NCI-H1694 (cell line): ENCODE results near the gene SMIM38.
"Not testable (repeated sequence)": the region's sequence is repeated elsewhere in the genome, so short reads cannot be mapped to it uniquely, and the experiment has no call there.

Source experiments
- DNase-seq: peaks from one replicate; lab custom pipeline; 2025; lab: John Stamatoyannopoulos, UW

Gene SMIM38

DNA sequence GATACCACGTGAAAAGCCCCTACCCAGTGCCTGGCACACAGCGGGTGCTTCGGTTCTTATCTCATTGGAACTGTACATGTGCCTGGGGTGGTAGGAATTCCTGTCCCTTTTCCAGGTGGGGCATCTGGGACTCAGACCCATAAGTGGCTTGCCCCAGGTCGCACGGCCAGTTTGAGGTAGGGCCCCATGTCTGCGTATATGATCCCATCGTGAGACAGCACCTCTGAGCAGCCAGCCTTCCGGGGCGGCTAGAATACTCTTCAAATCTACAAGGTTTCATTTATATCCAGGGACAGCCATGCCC lies 33.5 kb upstream of the SMIM38 start:
- no peak for DNase-seq

DNA sequence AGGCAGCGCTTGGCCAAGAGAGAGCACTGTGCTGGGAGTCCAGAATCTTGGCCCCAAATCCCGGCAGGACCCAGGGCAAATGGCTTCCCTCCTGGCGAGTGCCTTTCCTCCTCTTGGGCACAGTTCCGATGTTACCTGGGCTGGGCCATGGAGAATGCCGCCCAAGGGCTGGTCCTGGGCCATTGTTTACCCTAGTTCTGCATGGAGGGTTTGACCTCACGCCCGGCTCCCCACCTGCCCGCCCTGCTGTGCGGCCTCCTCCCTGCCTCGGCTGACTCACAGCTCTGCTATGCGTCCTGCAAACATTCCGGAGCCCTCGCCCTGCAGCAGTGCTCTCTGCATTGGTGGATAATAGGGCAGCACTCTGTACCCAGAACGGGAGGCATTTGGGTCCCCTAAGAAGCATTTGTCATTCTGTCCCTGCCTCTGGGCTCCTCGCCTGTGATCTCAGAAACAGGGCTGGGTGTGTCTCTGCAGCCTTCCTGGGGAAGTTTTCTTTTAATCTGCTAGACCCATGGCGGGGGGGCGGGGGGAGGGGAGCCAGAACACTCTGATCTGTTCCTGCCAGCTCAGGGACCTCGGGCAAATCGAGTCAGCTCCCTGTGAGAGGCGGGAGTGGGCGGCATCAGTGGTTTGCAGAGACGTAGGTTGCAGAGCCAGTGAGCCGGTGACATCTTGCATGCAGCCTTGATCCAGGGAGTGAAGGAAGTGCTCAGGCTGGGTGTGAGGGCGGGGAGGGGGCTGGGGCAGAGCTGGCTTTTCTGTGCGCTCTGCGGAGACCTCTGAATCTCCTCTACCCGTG lies 32.9 kb upstream of the SMIM38 start:
- DNase-seq, result no peak

DNA sequence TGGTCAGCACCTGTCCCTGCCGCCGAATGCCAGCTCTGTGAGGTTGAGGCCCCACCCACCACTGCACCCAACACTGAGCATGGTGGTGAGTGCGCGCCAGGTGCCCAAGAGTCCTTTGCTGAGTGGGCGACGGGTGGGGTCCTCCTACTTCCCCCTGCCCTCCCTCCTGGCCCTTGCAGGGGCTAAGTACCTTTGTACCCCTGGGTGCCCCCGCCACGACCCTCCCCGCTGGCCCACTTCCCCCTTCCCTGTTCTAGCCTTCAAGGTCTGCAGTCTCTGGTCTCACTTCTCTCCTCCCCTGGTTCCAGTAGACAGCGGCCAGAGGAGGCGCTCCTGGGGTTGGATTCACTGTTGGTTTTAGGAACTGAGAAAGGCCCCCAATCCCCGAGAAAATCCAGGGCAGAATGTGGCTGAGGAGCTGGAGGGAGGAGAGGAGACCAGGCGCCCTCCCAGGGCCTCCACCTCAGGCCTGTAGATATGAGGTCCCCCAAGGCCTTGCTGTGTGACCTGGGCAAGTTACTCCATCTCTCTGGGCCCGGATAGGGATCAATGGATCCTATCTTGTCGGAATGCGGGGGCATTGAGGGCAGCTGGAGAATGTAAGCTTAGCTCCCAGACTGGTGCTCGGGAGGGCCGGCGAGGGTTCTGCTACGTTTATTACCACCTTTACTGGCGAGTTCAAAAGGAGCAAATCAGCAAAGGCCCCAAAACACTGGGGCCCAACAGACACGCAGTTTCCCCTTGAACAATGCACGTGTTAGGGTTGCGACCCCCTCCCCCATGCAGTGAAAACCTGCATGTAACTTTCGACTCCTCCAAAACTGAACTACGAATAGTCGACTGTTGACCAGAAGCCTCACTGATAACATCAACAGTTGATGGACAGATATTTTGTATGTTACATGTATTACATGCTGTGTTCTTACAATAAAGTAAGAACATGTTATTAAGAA lies 31.9 kb upstream of the SMIM38 start:
- DNase-seq, result no peak

DNA sequence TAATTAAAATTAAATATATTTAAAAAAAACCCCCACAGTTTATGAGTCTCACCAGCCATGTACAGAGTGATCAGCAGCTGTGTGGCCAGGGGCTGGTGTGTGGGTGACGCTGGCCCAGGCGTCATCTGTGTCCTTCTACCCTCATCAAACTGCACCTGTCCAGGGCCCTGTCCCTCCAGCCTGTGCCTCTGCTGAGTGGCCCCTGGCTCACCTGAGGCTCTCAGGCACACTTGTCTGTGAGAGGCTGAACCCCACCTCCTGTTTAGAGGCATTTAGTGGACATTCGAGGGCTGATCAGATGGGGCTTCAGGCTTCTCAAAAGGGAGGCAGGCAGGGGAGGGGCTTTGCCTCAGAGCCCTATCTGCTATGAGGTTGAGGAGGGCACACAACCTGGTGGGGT lies 29.9 kb upstream of the SMIM38 start:
- DNase-seq, result no peak

DNA sequence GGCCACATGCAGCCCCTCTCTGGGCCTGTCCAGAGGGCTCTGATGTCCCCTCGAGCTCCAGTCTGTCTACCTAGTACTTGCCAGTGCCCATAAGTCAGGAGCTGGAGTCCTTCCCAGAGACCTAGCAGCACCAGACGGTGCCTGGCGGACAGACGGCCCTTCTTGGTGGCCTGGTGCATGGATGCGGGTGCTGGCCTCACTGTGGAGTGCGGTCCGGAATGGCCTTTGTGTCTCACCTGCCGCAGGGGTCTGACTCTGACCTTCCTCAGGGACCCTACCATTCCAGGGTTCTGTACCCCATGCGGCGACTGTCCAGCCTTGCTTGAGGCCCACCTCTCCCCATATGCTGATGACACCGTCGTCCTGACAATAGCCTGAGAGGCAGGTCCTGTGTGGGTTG lies 29.4 kb upstream of the SMIM38 start:
- no peak for DNase-seq

DNA sequence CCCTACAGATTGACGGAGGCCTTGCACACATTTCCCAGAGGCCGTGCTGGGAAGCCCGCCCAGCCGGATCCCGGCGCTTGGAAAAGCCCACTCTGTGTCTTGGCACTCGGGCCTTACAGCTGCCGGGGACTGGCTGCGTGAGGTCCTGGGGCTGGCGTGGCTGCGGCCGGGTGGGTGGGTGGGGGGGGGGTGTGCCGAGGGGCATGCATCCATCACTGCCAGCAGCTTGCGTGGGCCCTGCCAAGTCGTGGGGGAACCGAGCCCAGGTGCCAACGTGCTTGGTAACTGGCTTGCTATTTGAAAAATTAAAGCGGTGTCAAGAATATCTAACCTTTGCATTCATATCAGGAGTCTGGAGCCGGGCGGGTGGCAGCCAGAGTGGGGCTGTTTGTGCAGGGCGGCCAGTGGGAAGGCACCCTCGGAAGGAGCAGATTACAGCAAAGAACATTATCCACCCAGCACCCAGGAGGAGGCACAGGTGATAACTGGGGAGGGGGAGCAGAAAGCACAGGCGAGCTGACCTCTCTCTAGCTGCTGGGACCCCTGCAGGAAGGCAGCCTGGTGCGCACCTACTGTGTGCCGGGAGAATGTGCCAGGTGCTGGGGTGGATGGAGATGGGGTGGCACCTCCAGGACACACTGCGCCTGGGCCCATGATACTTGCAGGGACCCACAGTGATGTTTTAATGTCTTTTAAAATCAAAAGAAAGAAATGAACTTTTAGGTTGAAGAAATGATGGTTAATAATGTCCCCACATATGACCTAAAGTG lies 28.5 kb upstream of the SMIM38 start:
- DNase-seq, result no peak

DNA sequence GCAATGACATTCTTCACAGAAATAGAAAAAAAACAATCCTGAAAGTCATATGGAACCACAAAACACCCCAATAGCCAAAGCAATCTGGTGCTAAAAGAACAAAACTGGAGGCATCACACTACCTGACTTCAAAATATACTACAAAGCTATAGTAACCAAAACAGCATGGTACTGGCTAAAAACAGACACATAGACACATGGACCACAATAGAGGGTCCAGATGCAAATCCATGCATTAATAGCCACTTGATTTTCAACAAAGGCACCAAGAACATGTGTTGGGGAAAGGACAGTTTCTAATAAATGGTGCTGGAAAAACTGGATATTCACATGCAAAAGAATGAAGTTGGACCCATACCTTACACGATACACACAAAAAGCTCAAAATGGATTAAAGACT lies 27.9 kb upstream of the SMIM38 start:
- no peak for DNase-seq

DNA sequence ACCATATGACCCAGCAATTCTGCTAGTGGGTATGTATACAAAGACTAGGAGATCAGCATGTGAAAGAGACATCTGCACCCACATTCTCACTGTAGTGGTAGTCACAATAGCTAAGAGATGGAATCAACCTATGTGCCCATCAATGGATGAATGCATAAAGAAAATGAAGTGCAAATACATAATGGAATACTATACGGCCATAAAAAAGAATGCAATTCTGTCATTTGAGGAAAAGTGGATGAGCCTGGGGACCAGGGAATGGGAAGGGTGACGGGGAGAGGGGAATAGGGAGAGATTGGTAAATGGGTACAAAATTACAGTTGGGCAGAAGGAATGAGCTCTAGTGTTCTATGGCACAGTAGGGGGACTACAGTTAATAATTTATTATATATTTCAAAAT lies 26.7 kb upstream of the SMIM38 start:
- DNase-seq, result no peak

DNA sequence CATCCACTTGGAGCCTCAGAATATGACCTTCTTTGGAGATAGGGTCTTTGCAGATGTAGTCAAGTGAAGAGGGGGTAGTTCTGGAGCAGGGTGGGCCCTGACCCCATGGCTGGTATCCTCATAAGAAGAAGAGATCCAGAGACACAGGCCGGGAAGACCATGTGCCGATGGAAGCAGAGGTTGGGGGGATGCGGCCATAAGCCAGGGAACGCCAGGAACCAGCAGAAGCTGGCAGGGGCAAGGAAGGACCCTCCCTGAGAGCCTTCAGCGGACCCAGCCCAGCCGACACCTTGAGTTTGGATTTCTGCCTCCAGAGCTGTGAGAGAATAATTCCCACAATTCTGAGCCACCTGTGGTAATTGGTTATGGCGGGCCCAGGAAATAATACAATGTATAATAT lies 26.1 kb upstream of the SMIM38 start:
- no peak for DNase-seq

DNA sequence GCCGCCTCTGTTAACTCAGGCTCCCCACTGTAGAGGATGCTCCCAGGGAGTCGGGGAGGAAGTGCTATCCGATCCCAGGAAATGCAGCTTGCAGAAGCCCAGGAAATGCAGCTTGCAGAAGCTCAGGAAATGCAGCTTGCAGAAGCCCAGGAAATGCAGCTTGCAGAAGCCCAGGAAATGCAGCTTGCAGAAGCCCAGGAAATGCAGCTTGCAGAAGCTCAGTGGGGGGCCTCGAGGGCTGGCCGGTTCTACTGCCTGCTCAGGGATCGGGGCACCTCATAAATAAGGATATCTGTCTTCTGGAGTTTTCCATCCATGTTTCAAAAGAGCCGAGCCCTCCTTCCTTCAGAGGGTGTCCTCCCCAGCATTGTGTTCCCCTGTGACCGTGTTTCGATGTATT lies 25.1 kb upstream of the SMIM38 start:
- no peak for DNase-seq

DNA sequence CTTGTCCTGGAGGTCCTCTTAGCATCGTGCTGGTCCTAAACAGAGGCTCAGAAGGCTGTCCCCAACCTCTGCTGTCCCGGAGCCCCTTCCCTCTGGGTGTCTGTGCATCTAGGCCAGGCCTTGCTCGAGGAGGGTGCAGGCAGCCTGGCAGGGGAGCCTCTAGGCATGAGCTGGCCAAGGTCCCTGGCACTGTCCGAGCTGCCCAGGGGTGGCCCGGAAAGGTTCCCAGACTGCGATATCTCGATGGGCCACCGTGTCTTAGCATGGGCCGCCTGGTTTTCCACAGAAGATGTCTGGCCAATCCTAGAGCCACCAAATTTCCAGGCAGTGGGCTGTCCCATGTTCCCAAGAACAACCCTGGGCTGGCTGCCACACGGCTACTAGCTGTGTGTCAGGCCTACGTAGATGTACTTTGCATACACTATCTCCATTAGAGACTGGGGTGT lies 24.6 kb upstream of the SMIM38 start:
- no peak for DNase-seq

DNA sequence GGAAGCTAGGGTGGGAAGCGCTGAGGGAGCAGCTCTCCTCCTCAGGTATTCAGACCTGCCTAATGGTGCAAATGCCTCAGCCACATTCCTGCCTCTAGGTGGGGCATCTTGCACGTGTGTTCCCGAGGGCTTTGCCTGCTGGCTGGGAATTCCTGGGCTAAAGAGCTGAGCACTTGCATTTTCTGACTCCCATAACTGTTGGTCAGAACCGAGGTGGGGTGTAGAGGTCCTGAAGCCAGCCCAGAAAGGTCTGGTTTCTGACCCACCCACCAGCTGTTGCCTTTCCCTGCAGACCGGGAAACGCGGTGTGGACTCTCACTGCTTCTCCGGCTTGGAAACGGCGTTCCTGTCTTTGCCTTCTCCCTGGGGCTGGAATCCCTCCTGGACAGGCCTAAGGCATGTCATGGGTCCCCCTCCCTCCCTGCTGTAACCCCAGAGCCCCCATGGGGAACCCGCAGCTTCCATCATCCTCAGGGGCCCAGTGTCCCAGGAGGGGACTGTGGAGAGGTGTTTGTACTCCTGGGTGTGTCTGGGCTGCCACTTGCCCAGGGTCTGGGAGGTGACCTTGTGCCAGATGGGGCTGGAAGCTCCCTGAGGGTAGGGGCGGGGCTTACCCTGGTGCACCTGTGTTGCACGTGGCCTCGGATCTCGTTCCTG lies 24.0 kb upstream of the SMIM38 start:
- no peak for DNase-seq

DNA sequence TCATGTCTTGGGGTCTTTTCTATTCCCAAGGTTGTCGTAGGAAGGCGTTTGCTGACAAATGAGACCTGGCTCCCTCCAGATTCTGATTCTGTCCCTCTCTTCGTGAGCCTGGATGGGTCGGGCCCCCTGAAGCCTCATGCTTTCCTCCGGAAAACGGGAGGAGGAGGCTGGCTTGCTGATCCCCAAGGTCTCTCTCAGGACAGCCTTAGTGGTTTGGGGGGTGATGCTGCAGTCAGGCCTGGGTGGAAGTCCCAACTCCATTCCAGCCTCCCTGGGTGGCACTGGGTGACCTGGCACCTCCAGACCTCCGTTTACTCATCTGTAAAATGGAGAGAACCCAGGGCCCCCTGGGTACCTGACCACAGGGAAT lies 23.4 kb upstream of the SMIM38 start:
- DNase-seq, result no peak

DNA sequence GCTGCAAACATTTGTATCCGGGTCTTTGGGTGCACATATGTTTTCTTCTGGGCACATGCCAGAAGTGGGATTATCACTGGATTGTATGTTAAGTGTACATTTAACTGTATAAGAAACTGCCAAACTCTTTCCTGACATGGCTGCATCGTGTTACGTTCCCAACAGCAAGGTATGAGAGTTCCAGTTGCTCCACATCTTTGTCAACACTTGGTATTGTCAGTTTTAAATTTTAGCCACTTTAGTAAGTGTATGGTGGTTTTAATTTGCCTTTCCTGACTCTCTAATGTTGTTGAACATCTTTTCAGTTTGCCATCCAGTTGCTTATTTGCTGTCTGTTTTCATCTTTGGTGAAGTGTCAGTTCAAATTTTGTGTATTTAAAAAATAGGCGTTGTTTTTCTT lies 22.5 kb upstream of the SMIM38 start:
- no peak for DNase-seq

DNA sequence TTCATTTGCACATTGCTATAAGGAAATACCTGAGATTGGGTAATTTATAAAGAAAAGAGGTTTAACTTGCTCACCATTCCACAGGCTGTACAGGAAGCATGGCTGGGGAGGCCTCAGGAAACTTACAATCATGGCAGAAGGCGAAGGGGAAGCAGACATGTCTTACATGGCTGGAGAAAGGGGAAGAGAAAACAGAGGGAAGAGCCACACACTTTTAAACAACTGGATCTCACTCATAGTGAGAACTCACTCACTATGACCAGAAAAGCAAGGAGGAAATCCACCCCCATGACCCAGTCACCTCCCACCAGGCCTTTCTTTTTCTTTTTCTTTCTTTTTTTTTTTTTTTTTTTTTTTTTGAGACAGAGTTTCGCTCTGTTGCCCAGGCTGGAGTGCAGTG lies 21.6 kb upstream of the SMIM38 start:
- not testable (repeated sequence) for DNase-seq

DNA sequence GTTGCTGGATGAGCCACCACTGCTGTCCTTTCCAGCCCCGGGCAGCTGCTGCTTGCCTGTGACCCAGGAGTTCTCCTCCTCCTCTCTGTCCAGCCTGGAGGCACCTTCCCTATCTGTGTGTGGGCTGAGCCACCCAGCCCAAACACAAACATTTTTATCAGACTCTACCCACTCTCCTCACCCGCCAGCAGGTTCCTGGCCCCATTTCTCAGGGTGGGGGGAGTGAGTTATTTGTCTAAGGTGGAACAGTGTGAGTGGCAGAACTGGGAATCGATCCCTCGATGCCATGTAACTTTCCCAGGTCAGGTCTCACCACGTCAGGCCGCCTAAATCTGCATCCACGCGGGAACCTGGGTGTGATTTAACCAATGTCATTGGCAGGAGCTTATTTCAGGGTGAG lies 20.8 kb upstream of the SMIM38 start:
- no peak for DNase-seq

DNA sequence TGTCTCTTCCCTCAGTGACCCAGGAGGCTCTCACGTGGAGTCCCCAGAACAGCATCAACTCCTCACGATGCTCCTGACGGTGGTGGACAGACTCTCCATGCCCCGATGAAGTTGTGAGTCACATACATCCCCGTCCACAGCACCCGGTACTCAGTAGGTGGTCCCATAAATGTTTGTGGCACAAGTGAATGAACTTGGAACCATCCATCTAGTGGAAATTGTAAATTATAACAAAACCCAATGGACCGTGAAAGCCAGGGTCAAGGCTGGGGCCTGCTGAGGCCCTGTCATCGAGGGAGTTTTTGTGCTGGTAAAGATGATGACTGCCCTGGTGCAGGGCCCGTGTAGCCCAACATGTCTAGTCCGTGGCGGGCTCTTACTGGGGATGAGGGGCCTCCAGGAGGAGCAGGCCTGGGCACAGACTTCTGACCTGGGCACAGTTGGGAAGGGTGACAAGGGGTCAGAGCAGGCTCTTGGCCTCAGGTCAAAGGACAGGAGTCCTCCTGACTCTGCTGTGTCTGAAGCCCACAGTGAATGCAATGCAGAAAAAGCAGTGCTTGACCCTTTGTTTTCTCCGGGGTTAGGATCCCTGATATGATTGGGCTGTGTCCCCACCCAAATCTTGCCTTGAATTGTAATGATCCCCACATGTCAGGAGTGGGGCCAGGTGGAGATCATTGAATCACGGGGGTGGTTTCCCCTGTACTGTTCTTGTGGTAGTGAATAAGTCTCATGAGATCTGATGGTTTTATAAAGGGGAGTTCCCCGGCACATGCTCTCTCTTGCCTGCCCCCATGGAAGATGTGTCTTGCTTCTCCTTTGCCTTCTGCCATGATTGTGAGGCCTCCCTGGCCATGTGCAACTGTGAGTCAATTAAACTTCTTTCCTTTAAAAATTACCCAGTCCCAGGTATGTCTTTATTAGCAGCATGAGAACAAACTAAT lies 20.0 kb upstream of the SMIM38 start:
- DNase-seq, result no peak

DNA sequence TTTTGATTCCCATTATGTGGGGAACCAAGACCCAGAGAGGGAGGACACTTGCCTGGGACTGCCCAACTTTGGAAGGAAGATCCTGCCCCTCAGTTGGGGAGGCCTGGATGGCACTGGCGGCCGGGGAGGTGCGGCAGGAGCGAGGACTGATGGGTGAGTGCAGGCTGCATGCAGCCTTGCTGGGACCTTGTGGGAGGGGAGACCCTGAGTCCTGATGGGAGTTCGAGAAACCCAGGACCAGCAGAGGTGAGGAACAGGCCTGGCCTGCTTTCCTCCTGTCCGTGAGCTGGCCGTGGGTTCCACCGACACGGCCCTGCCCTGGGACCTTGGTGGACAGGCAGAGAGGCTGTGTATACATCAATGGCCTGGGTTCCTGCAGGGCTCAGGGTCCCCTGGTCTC lies 19.3 kb upstream of the SMIM38 start:
- DNase-seq, result no peak

DNA sequence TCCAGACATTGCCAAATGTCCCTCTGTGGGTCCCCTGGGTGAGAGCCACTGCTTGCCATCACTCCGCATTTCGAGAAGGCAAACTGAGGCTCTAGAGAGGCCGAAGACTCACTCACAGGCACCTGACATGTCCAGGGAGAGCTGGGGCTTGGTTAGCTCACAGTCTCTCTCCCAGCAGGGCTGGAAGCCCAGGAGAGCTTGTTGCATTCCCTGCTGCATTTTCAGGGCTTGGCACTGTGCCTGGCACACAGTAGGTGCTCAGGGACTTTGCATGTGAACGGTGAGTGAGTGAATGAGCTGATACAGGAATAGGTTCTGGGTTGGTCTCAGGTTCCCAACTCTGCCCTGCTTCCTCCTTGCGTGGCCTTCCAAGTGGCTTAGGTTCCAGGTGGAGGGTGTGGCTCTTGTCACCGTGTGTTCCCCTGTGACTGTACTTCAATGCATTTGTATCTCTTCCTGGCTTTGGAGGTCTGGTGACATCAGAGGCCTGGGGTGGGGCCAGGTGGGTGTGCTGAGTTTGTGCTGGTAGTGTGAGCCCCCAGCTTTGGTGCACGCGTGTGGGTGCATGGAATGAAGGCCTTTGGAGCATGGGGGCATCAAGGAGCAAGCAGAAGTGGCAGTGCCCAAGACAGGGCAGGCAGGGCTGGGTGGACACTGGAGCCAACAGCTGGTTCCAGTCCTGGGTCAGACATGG lies 18.4 kb upstream of the SMIM38 start:
- DNase-seq, result no peak

DNA sequence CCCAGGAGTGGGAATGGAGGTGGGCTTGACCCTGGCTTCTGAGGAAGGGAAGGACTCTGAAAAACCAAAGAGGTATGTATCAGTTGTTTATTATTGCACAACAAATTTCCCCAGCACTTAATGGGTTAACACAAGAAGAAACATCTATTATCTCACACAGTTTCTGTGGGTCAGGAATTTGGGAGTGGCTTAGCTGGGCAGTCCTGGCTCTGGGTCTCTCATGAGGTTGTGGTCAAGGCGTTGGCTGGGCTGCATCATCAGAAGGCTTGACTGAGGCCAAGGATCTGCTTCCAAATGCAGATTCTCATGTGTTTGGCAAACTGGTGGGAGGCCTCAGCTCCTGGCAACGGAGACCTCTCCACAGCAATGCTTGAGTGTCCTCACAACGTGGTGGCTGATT lies 17.5 kb upstream of the SMIM38 start:
- DNase-seq, result no peak
